ENCODE data around the gene NXPE4. TPM values are rescaled to one million over a fixed set of nuclear protein-coding genes. Genes with fewer than 3 reads are reported as not detected.
"Not testable (repeated sequence)": the region's sequence is repeated elsewhere in the genome, so short reads cannot be mapped to it uniquely, and the experiment has no call there.

The NXPE4 gene
- total RNA-seq, 1 experiment from 2014 or later: not detected

- no peaks in the 10 kb centered on the region for H3K27me3 ChIP-seq (ENCODE audit: insufficient read depth, low read length)
- DNase-seq: no peak
- H3K4me2 ChIP-seq (ENCODE audit: insufficient read depth, insufficient read length, low read length): no peak overlapping the region
- H2AK5ac ChIP-seq (ENCODE audit: insufficient read length, low read length): no peak overlapping the region
- no peak overlapping the region for H3K14ac ChIP-seq (ENCODE audit: insufficient read depth, low read length)
- H2BK120ac ChIP-seq (ENCODE audit: low read depth, low read length, poor library complexity, severe bottlenecking): no peak overlapping the region
- no peak overlapping the region for H2BK12ac ChIP-seq (ENCODE audit: insufficient read length, low read depth, low read length)
- H4K91ac ChIP-seq (ENCODE audit: insufficient read length, low read depth, low read length): no peak overlapping the region
- no peaks in the 10 kb centered on the region for H3K4me1 Mint-ChIP-seq
- H3K79me2 ChIP-seq (ENCODE audit: insufficient read depth, low read length): no peaks in the 10 kb centered on the region
- H4K5ac ChIP-seq (ENCODE audit: insufficient read length, low read depth, low read length): no peak overlapping the region
- H2AFZ ChIP-seq (ENCODE audit: low read length): no peak overlapping the region
- no peak overlapping the region for H3K4me3 Mint-ChIP-seq
- no peaks in the 10 kb centered on the region for H3K27me3 Mint-ChIP-seq (ENCODE audit: low read depth)
- H2BK5ac ChIP-seq (ENCODE audit: insufficient read length, low read length): no peak overlapping the region
- H3K27ac ChIP-seq (ENCODE audit: insufficient read length, low read depth, low read length): no peak overlapping the region
- H3K4me1 ChIP-seq (ENCODE audit: insufficient read depth, low read length): no peaks in the 10 kb centered on the region
- H3K9me3 ChIP-seq (ENCODE audit: control insufficient read depth, low read depth, low read length): peaks cover under 1% of the 10 kb centered on the region
- H3K18ac ChIP-seq (ENCODE audit: insufficient read length, low read depth, low read length): no peak overlapping the region
- H3K9ac ChIP-seq (ENCODE audit: extremely low read depth, insufficient read length, low read length): no peak overlapping the region
- no peak overlapping the region for H2BK15ac ChIP-seq (ENCODE audit: low read depth, low read length)
- H3K23ac ChIP-seq (ENCODE audit: insufficient read length, low read depth, low read length): no peak overlapping the region
- H3K4ac ChIP-seq (ENCODE audit: low read depth, low read length): no peak overlapping the region
- H3K9me3 Mint-ChIP-seq: peaks cover 29% of the 10 kb centered on the region in 2 experiments
- H3K27ac Mint-ChIP-seq: no peak overlapping the region
- H2BK20ac ChIP-seq (ENCODE audit: low read depth, low read length, poor library complexity, severe bottlenecking): no peak overlapping the region
- WGBS (ENCODE audit: extremely low coverage, insufficient read length, low lambda C conversion rate): no CpG with 5 or more reads among the region's 11 CpGs
- TF ChIP-seq, protein P1, sequence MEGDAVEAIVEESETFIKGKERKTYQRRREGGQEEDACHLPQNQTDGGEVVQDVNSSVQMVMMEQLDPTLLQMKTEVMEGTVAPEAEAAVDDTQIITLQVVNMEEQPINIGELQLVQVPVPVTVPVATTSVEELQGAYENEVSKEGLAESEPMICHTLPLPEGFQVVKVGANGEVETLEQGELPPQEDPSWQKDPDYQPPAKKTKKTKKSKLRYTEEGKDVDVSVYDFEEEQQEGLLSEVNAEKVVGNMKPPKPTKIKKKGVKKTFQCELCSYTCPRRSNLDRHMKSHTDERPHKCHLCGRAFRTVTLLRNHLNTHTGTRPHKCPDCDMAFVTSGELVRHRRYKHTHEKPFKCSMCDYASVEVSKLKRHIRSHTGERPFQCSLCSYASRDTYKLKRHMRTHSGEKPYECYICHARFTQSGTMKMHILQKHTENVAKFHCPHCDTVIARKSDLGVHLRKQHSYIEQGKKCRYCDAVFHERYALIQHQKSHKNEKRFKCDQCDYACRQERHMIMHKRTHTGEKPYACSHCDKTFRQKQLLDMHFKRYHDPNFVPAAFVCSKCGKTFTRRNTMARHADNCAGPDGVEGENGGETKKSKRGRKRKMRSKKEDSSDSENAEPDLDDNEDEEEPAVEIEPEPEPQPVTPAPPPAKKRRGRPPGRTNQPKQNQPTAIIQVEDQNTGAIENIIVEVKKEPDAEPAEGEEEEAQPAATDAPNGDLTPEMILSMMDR (conservative IDR thresholded peaks at IDR 0.05): no peak
- H3K36me3 Mint-ChIP-seq (ENCODE audit: insufficient read depth in 1 of 3, low read depth in 3 of 3): peaks cover 2 to 14% (median 4%) of the 10 kb centered on the region in 3 experiments; a peak in 3 of 7 replicates
- no peak overlapping the region for H3T11ph ChIP-seq (ENCODE audit: low read length)
- no peak overlapping the region for H3K56ac ChIP-seq (ENCODE audit: insufficient read length, low read depth, low read length)
- no peaks in the 10 kb centered on the region for H3K23me2 ChIP-seq (ENCODE audit: insufficient read length, low read depth, low read length, poor library complexity, severe bottlenecking)
- H3K79me1 ChIP-seq (ENCODE audit: insufficient read depth, low read depth, low read length, poor library complexity, severe bottlenecking): no peaks in the 10 kb centered on the region
- H4K8ac ChIP-seq (replicated peaks; ENCODE audit: insufficient read length, low read depth, low read length): no peak overlapping the region
- no peaks in the 10 kb centered on the region for H4K20me1 ChIP-seq (ENCODE audit: control insufficient read depth, insufficient read depth, insufficient read length)
Observed at GRCh38 chr11:114607753-114608459, 12.3 kb upstream of the NXPE4 start.

GRCh38 chr11:114606802-114607075 lies 11.2 kb upstream of the NXPE4 start:
- WGBS (ENCODE audit: extremely low coverage, insufficient read length, low lambda C conversion rate): no CpG with 5 or more reads among the region's 5 CpGs
- H4K91ac ChIP-seq (ENCODE audit: insufficient read length, low read depth, low read length); H3K4me2 ChIP-seq (ENCODE audit: insufficient read depth, insufficient read length, low read length); H2AFZ ChIP-seq (ENCODE audit: low read length); H3K14ac ChIP-seq (ENCODE audit: insufficient read depth, low read length); H2BK120ac ChIP-seq (ENCODE audit: low read depth, low read length, poor library complexity, severe bottlenecking); H3K4me1 ChIP-seq (ENCODE audit: insufficient read depth, low read length); H3K27me3 ChIP-seq (ENCODE audit: insufficient read depth, low read length); H2BK5ac ChIP-seq (ENCODE audit: insufficient read length, low read length); DNase-seq; H3T11ph ChIP-seq (ENCODE audit: low read length); H3K23ac ChIP-seq (ENCODE audit: insufficient read length, low read depth, low read length); H3K4me1 Mint-ChIP-seq; H4K20me1 ChIP-seq (ENCODE audit: control insufficient read depth, insufficient read depth, insufficient read length); H3K9me3 ChIP-seq (ENCODE audit: control insufficient read depth, low read depth, low read length); H3K27ac Mint-ChIP-seq; H3K56ac ChIP-seq (ENCODE audit: insufficient read length, low read depth, low read length); H2BK12ac ChIP-seq (ENCODE audit: insufficient read length, low read depth, low read length); H2AK5ac ChIP-seq (ENCODE audit: insufficient read length, low read length); H3K9ac ChIP-seq (ENCODE audit: extremely low read depth, insufficient read length, low read length); H3K4ac ChIP-seq (ENCODE audit: low read depth, low read length); H3K79me1 ChIP-seq (ENCODE audit: insufficient read depth, low read depth, low read length, poor library complexity, severe bottlenecking); H3K18ac ChIP-seq (ENCODE audit: insufficient read length, low read depth, low read length); H3K27me3 Mint-ChIP-seq (ENCODE audit: low read depth); H3K27ac ChIP-seq (ENCODE audit: insufficient read length, low read depth, low read length); H2BK15ac ChIP-seq (ENCODE audit: low read depth, low read length); H4K8ac ChIP-seq (replicated peaks; ENCODE audit: insufficient read length, low read depth, low read length); H3K4me3 Mint-ChIP-seq; H2BK20ac ChIP-seq (ENCODE audit: low read depth, low read length, poor library complexity, severe bottlenecking); H3K23me2 ChIP-seq (ENCODE audit: insufficient read length, low read depth, low read length, poor library complexity, severe bottlenecking); H4K5ac ChIP-seq (ENCODE audit: insufficient read length, low read depth, low read length); H3K79me2 ChIP-seq (ENCODE audit: insufficient read depth, low read length): not testable (repeated sequence)
- Mint-ChIP-seq H3K36me3 (ENCODE audit: insufficient read depth in 1 of 3, low read depth in 3 of 3) (peaks cover 2 to 14% (median 4%) of the 10 kb centered on the region in 3 experiments; a peak in 3 of 7 replicates), H3K9me3 (peaks cover 26% of the 10 kb centered on the region in 2 experiments)
